Stimulated activated CD8-positive, alpha-beta memory T cell treated with anti-CD3 and anti-CD28 coated beads, Interleukin-15, amount 100 ng/mL, for 1 hour (primary cell): Measurements from ENCODE around the gene CCDC116.
"Not testable (repeated sequence)": the region's sequence is repeated elsewhere in the genome, so short reads cannot be mapped to it uniquely, and the experiment has no call there.

Experiments
- DNase-seq: peaks from one replicate; pipeline ENCODE4 v3.0.0-alpha.2; 2020; ENCODE audit warnings: low read depth

CCDC116 gene

GRCh38 chr22:21632237-21632895, at the start of gene CCDC116:
Gene CCDC116, plus strand, starts transcription at chr22:21632760. Its CDS starts 422 bp downstream, at chr22:21633182.
- peak; percentile 37 for DNase-seq

GRCh38 chr22:21582801-21583740, 49.5 kb upstream of the CCDC116 start:
- no peak for DNase-seq

- DNase-seq: no peak
These were observed 47.2 kb upstream of the CCDC116 start for GRCh38 chr22:21585389-21585788.

- DNase-seq: no peak
These were observed 44.6 kb upstream of the CCDC116 start for GRCh38 chr22:21587803-21588611.

GRCh38 chr22:21589396-21589795, 43.2 kb upstream of the CCDC116 start:
- DNase-seq: no peak

- no peak for DNase-seq
These were observed 41.5 kb upstream of the CCDC116 start for GRCh38 chr22:21590809-21591641.

- DNase-seq: no peak
These were observed 40.9 kb upstream of the CCDC116 start for GRCh38 chr22:21591695-21592094.

- no peak for DNase-seq
These were observed 40.1 kb upstream of the CCDC116 start for GRCh38 chr22:21592422-21592821.

- DNase-seq: no peak
These were observed 38.9 kb upstream of the CCDC116 start for GRCh38 chr22:21593406-21594232.

- DNase-seq: no peak
These were observed 37.6 kb upstream of the CCDC116 start for GRCh38 chr22:21594865-21595452.

- DNase-seq: not testable (repeated sequence)
These were observed 36.0 kb upstream of the CCDC116 start for GRCh38 chr22:21596356-21597135.

- no peak for DNase-seq
These were observed 34.3 kb upstream of the CCDC116 start for GRCh38 chr22:21598302-21598701.

- DNase-seq: no peak
These were observed 33.3 kb upstream of the CCDC116 start for GRCh38 chr22:21599053-21599893.

- no peak for DNase-seq
These were observed 30.0 kb upstream of the CCDC116 start for GRCh38 chr22:21602579-21602978.

GRCh38 chr22:21603973-21604372, 28.6 kb upstream of the CCDC116 start:
- no peak for DNase-seq

- DNase-seq: no peak
These were observed 26.5 kb upstream of the CCDC116 start for GRCh38 chr22:21605887-21606564.

- no peak for DNase-seq
These were observed 25.8 kb upstream of the CCDC116 start for GRCh38 chr22:21606775-21607174.
